K562 (cell line): Measurements from ENCODE around the gene PIH1D1. TPM values are rescaled to one million over a fixed set of nuclear protein-coding genes. Genes with fewer than 3 reads are reported as not detected.

Experiments used
- ATAC-seq: fragments of 200-7000 bp; cut with Tn5 transposase; 3 replicates; pipeline ENCODE4 v1.9.1; 2020; ENCODE audit warnings: moderate library complexity
- BruUV-seq: library from RNA; stranded (reverse); fragments of 400-500 nt; replicated peaks from 2 replicates; lab custom pipeline; 2021; lab: Mats Ljungman, UMichigan
- CTCF ChIA-PET: fragments of 300-600 bp; formaldehyde crosslinking; extraction: SDS; loops from one replicate; lab custom pipeline; 2021; ENCODE audit warnings: low intra/inter-chr PET ratio; lab: Yijun Ruan, JAX
- POLR2A ChIA-PET: fragments of 300-600, 350-650 bp; sonication (Branson Sonifier 250); formaldehyde crosslinking; extraction: SDS; loops from one replicate; lab custom pipeline; 2021; ENCODE audit warnings: antibody characterized with exemption, inconsistent platforms; lab: Yijun Ruan, JAX
- DNase-seq, 4 experiments: peaks; one replicate each; pipeline versions ENCODE4 v3.0.0 to v3.0.0-alpha.2; 2011 to 2018; ENCODE audit warnings: low spot score in 3 of 4, mixed read lengths in 3 of 4; ENCODE audit errors: extremely low read depth in 1 of 4
- FAIRE-seq: peaks from 2 replicates; lab custom pipeline; 2011; peaks lifted over from hg19 to GRCh38; lab: Jason Lieb, UNC
- H2AFZ ChIP-seq: 2 replicates; pipeline ENCODE4 v1.6.0; 2011; ENCODE audit warnings: low read depth, low read length, control low read depth, inconsistent platforms
- H3K27ac ChIP-seq: fragments of 200-600 bp; 3 replicates; pipeline ENCODE4 v1.8.0; 2011; ENCODE audit warnings: low read depth, mild to moderate bottlenecking, control low read depth, inconsistent platforms, low read length, moderate library complexity, mixed read lengths; ENCODE audit errors: extremely low read depth
- H3K27me3 ChIP-seq, 2 experiments: fragments of 300-600 bp in 1 of 2; 2 replicates in 1 of 2; 3 replicates in 1 of 2; pipeline versions ENCODE4 v1.6.0 to v1.8.0; 2011; ENCODE audit warnings: inconsistent platforms in 2 of 2, low read length in 2 of 2, mild to moderate bottlenecking in 1 of 2, mixed read lengths in 1 of 2, moderate library complexity in 1 of 2; ENCODE audit not compliant: control insufficient read depth in 2 of 2, insufficient read depth in 2 of 2
- H3K36me3 ChIP-seq: fragments of 300-600 bp; 3 replicates; pipeline ENCODE4 v1.8.0; 2011; ENCODE audit warnings: mild to moderate bottlenecking, low read length, inconsistent platforms; ENCODE audit not compliant: control insufficient read depth, insufficient read depth
- H3K4me1 ChIP-seq, 2 experiments: fragments of 200-600 bp in 1 of 2; replicated peaks in 1 of 2; 2 replicates in 1 of 2; 3 replicates in 1 of 2; pipeline versions ENCODE4 v1.5.1 to v1.8.0; 2011; ENCODE audit warnings: inconsistent platforms in 2 of 2, low read length in 2 of 2, mild to moderate bottlenecking in 1 of 2, mixed read lengths in 1 of 2, moderate library complexity in 1 of 2; ENCODE audit not compliant: control insufficient read depth in 2 of 2, insufficient read depth in 2 of 2
- H3K4me2 ChIP-seq: 2 replicates; pipeline ENCODE4 v1.6.1; 2011; ENCODE audit warnings: low read length, control low read depth, inconsistent platforms, mixed read lengths; ENCODE audit not compliant: insufficient read depth
- H3K4me3 ChIP-seq: fragments of 200-600 bp; sonication (generic), shearing (Covaris generic); 2 replicates; pipeline ENCODE4 v1.5.1; 2016; ENCODE audit warnings: control low read depth, inconsistent platforms
- H3K79me2 ChIP-seq: fragments of 200-600 bp; 3 replicates; pipeline ENCODE4 v1.8.0; 2011; ENCODE audit warnings: low read length, inconsistent platforms; ENCODE audit not compliant: control insufficient read depth, insufficient read depth
- H3K9ac ChIP-seq, 2 experiments: 2 replicates each; pipeline versions ENCODE4 v1.6.0 to v1.6.1; 2011; ENCODE audit warnings: low read depth in 2 of 2, low read length in 2 of 2, control low read depth in 1 of 2, inconsistent platforms in 1 of 2, mild to moderate bottlenecking in 1 of 2, mixed read lengths in 1 of 2; ENCODE audit not compliant: insufficient read depth in 1 of 2
- H3K9me1 ChIP-seq: one replicate; pipeline ENCODE4 v1.6.0; 2011; ENCODE audit warnings: inconsistent platforms, mild to moderate bottlenecking, low read length, moderate library complexity; ENCODE audit not compliant: control insufficient read depth, insufficient read depth
- H3K9me3 ChIP-seq: replicated peaks from 2 replicates; pipeline ENCODE4 v1.5.1; 2011; ENCODE audit warnings: low read depth, low read length, inconsistent platforms; ENCODE audit not compliant: control insufficient read depth, insufficient read depth
- H4K20me1 ChIP-seq: replicated peaks from 2 replicates; pipeline ENCODE4 v1.6.1; 2011; ENCODE audit warnings: low read length, inconsistent platforms, mixed read lengths; ENCODE audit not compliant: control insufficient read depth, insufficient read depth
- GTF2F1 ChIP-seq: IDR thresholded peaks from 2 replicates; pipeline ENCODE4 v1.6.1; 2011; ENCODE audit warnings: low read depth, low read length, improper control_type of control experiment
- LEF1 ChIP-seq: fragments of 450-650 bp; IDR thresholded peaks from 2 replicates; pipeline ENCODE4 v1.6.1; 2016; ENCODE audit warnings: mild to moderate bottlenecking
- NCOA2 ChIP-seq, 2 experiments: fragments of 450-650 bp; IDR thresholded peaks; 2 replicates each; pipeline ENCODE4 v1.6.1; 2018; ENCODE audit warnings: mild to moderate bottlenecking in 2 of 2, moderate library complexity in 1 of 2; ENCODE audit not compliant: partially characterized antibody in 2 of 2
- TFE3 ChIP-seq: fragments of 450-650 bp; formaldehyde crosslinking; IDR thresholded peaks from 2 replicates; pipeline ENCODE4 v1.4.0; 2020; ENCODE audit warnings: mild to moderate bottlenecking, mixed read lengths
- ZC3H8 ChIP-seq: fragments of 450-650 bp; IDR thresholded peaks from 2 replicates; pipeline ENCODE4 v1.6.1; 2017
- ZNF146 ChIP-seq: IDR thresholded peaks from one replicate; pipeline ENCODE4 v1.6.1; 2018; ENCODE audit warnings: missing compliant biosample characterization; ENCODE audit not compliant: unreplicated experiment
- WGBS: fragments of 100-300 bp; shearing (Covaris generic); methylation state at CpG from one replicate; pipeline ENCODE4 v1.1.6; 2016; ENCODE audit warnings: low coverage, mixed read lengths; ENCODE audit not compliant: insufficient coverage; ENCODE audit errors: missing lambda C conversion rate; 5-methylcytosine and 5-hydroxymethylcytosine counted together
- in situ Hi-C: fragments of 300-500 bp; cut with MboI; formaldehyde crosslinking; loops from 4 replicates; pipeline ENCODE4 v1.15.0; 2018; ENCODE audit warnings: inconsistent platforms, mixed read lengths
- intact Hi-C: fragments of 100-400 bp; cut with micrococcal nuclease; formaldehyde crosslinking; loops from 2 replicates; pipeline ENCODE4 v1.14.2; 2022
- polyA plus RNA-seq, 8 experiments: library from polyadenylated mRNA; depleted of rRNA in 4 of 8; stranded (reverse) in 5 of 8; unstranded in 3 of 8; fragments of >200 nt; fragmentation: Nextera tagmentation in 2 of 8; fragmentation: Illumina TruSeq in 1 of 8; extraction: Ambion mirVana in 2 of 8; extraction: Trizol in 1 of 8; gene quantifications; 2 replicates each; pipeline versions ENCODE4 v1.2.1 to v1.2.3, GENCODE V29; 2011 to 2014; ENCODE audit warnings: inconsistent platforms in 1 of 8, missing spikeins in 1 of 8
- total RNA-seq, 7 experiments: library from RNA; depleted of rRNA in 6 of 7; stranded (reverse); fragments of >200 nt in 6 of 7; fragmentation: Illumina TruSeq in 2 of 7; extraction: Trizol in 2 of 7; gene quantifications; 2 replicates each; pipeline versions ENCODE4 v1.2.1 to v1.2.3, GENCODE V29; 2011 to 2021; ENCODE audit warnings: low replicate concordance in 1 of 7
- TF ChIP-seq, protein P1 (sequence below): sonication (generic); formaldehyde crosslinking; IDR thresholded peaks from 2 replicates; pipeline ENCODE4 v1.8.0; 2022; ENCODE audit warnings: missing genetic modification reagents, mild to moderate bottlenecking, moderate library complexity, borderline replicate concordance
- TF ChIP-seq, protein P2 (sequence below): fragments of 250-450 bp; sonication (Bioruptor Pico); IDR thresholded peaks from 2 replicates; pipeline ENCODE4 v1.5.0; 2022; ENCODE audit warnings: mild to moderate bottlenecking

The PIH1D1 gene
- total and polyA plus RNA-seq, 9 of the 15 experiments (the other 6 are each of a cell fraction or from before 2014, with no cell fraction given): 26.5 to 224 (median 137) TPM

DNA sequence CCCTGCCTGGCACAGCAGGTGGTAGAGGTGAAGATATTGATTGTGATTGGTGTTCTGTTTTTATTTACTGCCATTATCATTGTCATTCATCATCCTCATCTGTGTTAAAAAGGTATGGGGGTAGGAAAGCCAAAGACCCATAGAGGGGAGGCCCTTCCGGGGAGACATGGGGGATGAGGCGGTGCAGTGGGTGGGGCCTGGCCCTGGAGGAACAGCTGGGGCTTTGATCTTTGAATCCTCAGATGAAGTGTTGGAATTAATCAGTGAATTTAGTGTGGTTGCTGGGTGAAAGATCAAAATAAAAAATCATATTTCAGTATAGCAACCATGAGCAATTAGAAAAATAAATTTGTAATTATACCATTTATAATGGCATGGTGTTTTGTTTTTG is 35.8 kb downstream of the PIH1D1 start:
- peak overlapping the region; percentile 86 for H2AFZ ChIP-seq
- peaks cover 21 to 40% of the 10 kb centered on the region in 2 experiments for H3K4me1 ChIP-seq
- H3K4me2 ChIP-seq: no peak overlapping the region
- DNase-seq (no peak), FAIRE-seq (no peak), ATAC-seq (no peak)
- H3K27me3 ChIP-seq: no peaks in the 10 kb centered on the region
- ChIA-PET CTCF (no interaction called here), POLR2A (interaction anchor here (0.7 to 1.3 kb wide), 3 partner anchors 11 to 595 kb away, joined by 3 to 5 read pairs (median 3); no protein-coding TSS in a partner anchor)
- WGBS: 58% methylated on average over 2 of the region's 2 CpGs
- H3K9me3 ChIP-seq: no peaks in the 10 kb centered on the region
- no peaks in the 10 kb centered on the region for H3K36me3 ChIP-seq
- H3K27ac ChIP-seq: no peak overlapping the region
- no peaks in the 10 kb centered on the region for H3K9me1 ChIP-seq
- TF ChIP-seq, protein P1, sequence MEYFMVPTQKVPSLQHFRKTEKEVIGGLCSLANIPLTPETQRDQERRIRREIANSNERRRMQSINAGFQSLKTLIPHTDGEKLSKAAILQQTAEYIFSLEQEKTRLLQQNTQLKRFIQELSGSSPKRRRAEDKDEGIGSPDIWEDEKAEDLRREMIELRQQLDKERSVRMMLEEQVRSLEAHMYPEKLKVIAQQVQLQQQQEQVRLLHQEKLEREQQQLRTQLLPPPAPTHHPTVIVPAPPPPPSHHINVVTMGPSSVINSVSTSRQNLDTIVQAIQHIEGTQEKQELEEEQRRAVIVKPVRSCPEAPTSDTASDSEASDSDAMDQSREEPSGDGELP (CRISPR knock-in tag): peak; percentile 23; the same call in 1 of the 2 replicates
- TF ChIP-seq ZC3H8: no peak
- 0 out of 2 replicates have a peak, but pooled peaks have one; percentile 24 for TF ChIP-seq LEF1
- no peak for TF ChIP-seq ZNF146 (CRISPR knock-in tag)
- TF ChIP-seq, protein P2, sequence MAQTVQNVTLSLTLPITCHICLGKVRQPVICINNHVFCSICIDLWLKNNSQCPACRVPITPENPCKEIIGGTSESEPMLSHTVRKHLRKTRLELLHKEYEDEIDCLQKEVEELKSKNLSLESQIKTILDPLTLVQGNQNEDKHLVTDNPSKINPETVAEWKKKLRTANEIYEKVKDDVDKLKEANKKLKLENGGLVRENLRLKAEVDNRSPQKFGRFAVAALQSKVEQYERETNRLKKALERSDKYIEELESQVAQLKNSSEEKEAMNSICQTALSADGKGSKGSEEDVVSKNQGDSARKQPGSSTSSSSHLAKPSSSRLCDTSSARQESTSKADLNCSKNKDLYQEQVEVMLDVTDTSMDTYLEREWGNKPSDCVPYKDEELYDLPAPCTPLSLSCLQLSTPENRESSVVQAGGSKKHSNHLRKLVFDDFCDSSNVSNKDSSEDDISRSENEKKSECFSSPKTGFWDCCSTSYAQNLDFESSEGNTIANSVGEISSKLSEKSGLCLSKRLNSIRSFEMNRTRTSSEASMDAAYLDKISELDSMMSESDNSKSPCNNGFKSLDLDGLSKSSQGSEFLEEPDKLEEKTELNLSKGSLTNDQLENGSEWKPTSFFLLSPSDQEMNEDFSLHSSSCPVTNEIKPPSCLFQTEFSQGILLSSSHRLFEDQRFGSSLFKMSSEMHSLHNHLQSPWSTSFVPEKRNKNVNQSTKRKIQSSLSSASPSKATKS (CRISPR knock-in tag): no peak
- no peak for TF ChIP-seq NCOA2 (IDR thresholded peaks at IDR 0.05; ENCODE audit: partially characterized antibody in 2 of 2)
- no peak for TF ChIP-seq GTF2F1
- TF ChIP-seq TFE3 (CRISPR knock-in tag): no peak
- no peaks in the 10 kb centered on the region for H4K20me1 ChIP-seq
- no peak overlapping the region; a peak in 1 of 4 replicates for H3K9ac ChIP-seq
- no TSS peak for BruUV-seq
- intact Hi-C loops: no loop called here
- in situ Hi-C loops: no loop called here
- no peak overlapping the region for H3K4me3 ChIP-seq
- H3K79me2 ChIP-seq: no peaks in the 10 kb centered on the region
